ENCODE data around the gene TRIOBP.

Gene TRIOBP

GRCh38 chr22:37804881-37805809 lies 108.3 kb downstream of the TRIOBP start:
- DNase-seq (ENCODE audit: low spot score) = peak; percentile 89

- no peak for DNase-seq (ENCODE audit: low spot score)
Observed at GRCh38 chr22:37805810-37806277, 109.0 kb downstream of the TRIOBP start.

- peak; percentile 60 for DNase-seq (ENCODE audit: low spot score)
Observed at GRCh38 chr22:37806409-37807333, 109.8 kb downstream of the TRIOBP start.

GRCh38 chr22:37807410-37808293 lies 110.8 kb downstream of the TRIOBP start, which contains the start of gene GCAT:
GCAT (plus strand) TSS chr22:37807934; CDS start chr22:37807968, 34 bp downstream.
- peak; percentile 99 for DNase-seq (ENCODE audit: low spot score)

GRCh38 chr22:37808294-37808657 lies 111.4 kb downstream of the TRIOBP start:
- peak; percentile 37 for DNase-seq (ENCODE audit: low spot score)

GRCh38 chr22:37809672-37810333 lies 113.0 kb downstream of the TRIOBP start:
- no peak for DNase-seq (ENCODE audit: low spot score)

GRCh38 chr22:37811867-37812266 lies 115.0 kb downstream of the TRIOBP start:
- no peak for DNase-seq (ENCODE audit: low spot score)

GRCh38 chr22:37812869-37813678 lies 116.2 kb downstream of the TRIOBP start:
- DNase-seq (ENCODE audit: low spot score) = no peak

- DNase-seq (ENCODE audit: low spot score) = no peak
Observed at GRCh38 chr22:37815593-37815992, 118.7 kb downstream of the TRIOBP start.

- DNase-seq (ENCODE audit: low spot score) = no peak
Observed at GRCh38 chr22:37816543-37817180, 119.8 kb downstream of the TRIOBP start.

GRCh38 chr22:37817705-37818408 lies 121.0 kb downstream of the TRIOBP start:
- DNase-seq (ENCODE audit: low spot score) = peak; percentile 93

- peak; percentile 81 for DNase-seq (ENCODE audit: low spot score)
Observed at GRCh38 chr22:37818409-37819104, 121.7 kb downstream of the TRIOBP start.

GRCh38 chr22:37819105-37819433 lies 122.2 kb downstream of the TRIOBP start:
- DNase-seq (ENCODE audit: low spot score) = no peak

- no peak for DNase-seq (ENCODE audit: low spot score)
Observed at GRCh38 chr22:37820350-37820749, 123.5 kb downstream of the TRIOBP start.

- no peak for DNase-seq (ENCODE audit: low spot score)
Observed at GRCh38 chr22:37822079-37822833, 125.4 kb downstream of the TRIOBP start.

- no peak for DNase-seq (ENCODE audit: low spot score)
Observed at GRCh38 chr22:37823134-37823985, 126.5 kb downstream of the TRIOBP start, which contains the start of gene GALR3. GALR3 (plus strand) TSS chr22:37823382; CDS start chr22:37823407, 25 bp downstream.

Measured in hepatic stellate cell (primary cell).